GM15510 (cell line): ENCODE results near the gene NDOR1.

Experiments used
- POLR2A ChIP-seq: IDR thresholded peaks from 3 replicates; pipeline ENCODE4 v1.6.1; 2011; ENCODE audit warnings: borderline replicate concordance; ENCODE audit not compliant: insufficient read length; ENCODE audit errors: extremely low read depth

NDOR1 gene

DNA sequence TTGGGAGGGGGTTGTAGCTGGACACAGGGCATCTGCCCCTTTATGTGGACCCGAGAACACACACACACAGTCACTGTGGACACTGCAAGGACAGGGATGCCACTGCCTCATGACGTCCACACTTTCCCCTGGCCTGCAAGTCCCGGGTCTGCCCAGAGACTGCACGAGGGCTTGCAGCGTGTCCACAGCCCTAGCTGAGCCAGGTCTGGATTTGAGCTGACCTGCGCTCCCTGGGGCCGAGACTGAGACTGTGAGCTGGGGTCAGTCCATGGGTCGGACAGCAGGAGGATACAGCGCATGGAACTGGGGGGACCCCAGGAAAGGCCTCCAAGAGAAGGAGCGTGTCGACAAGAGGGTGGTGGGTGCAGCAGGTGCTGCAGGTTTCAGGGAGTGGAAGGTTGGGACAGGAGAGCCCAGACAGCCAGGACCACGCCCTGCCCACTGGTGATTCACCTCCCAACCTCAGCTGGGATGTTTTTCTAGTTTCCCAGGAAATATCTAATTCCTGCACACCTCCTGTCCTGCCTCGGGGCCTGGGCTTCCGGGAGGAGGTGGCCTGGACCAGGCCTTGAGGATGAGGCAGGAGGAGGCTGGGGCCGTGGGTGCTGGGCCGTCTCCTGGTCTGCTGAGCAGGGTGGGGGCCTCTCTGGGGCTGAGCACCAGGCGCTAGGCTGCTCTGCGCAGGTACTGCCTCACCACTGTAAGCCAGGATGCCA lies 21.0 kb downstream of the NDOR1 start:
- TF ChIP-seq POLR2A = no peak

DNA sequence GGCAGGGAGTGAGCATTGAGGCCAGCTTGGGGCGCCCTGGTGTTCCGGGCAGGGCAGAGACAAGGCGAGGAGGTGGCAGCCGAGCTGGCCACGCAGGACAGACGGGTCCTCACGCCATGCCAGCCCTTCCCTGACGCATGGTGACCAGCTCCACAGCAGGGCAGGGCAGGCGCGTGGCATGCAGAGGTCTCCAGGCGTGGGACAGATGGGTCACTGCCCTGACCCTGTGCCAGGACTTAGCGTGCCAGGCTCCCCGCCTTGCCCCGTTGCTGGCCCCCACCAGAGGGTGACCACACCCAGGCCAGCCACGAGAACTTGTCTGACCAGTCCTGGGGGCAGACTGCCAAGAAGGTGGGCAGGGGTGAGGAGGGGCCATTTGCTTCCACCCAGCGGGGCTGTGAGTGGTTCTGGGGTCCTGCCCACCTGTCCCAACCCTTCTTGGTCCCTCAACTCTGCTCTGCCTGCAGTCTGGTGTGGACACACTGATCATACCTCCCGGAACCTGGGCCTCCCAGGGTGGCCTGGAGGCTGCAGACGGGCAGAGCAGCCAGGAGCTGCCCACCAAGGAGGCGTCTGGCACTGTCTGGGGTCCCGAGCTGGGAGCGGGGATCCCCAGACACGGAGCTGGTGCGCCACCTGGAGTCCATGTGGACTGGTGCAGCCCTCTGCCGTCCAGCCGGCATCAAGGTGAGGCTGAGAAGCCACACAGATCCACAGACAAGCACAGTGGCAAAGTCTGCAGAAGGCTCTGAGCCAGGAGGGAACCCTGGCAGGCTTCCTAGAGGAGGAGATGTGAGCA lies 21.8 kb downstream of the NDOR1 start, which contains the start of gene RNF224:
RNF224 (plus strand) TSS at position 449 of the 799 bp plus-strand sequence. CDS start 834 bp downstream, outside the sequence.
- TF ChIP-seq POLR2A = no peak

DNA sequence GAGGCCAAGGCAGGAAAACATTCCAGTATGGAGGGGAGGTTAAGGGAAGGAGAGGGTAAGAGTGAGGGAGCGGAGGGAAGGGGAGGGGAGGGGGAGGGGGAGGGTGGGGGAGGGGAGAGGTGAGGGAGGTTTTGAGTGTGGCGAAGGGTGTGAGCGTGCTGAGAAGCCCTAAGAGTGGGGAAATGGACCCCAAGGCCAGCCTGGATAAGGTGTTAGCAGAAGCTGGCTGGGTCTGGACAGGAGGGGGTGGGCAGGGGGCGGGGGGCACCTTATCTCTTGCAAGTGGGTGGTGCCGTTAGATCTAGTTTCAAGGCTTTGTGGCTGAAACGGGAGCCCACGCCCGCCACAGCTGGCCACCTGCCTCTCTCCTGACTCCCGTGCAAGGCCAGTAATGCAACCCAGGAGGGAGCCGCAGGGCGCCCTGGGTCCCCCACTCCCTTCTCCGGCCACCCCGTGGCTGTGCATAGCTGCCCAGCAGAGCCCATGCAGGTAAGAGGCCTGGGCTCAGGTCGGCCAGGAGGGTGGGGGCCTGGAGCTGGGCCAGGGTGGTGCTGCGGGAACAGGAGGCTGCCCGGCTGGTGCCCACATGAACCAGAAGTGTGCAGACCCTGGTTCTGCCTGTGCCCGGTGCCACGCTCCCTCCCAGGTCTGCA lies 22.5 kb downstream of the NDOR1 start:
- TF ChIP-seq POLR2A = no peak

DNA sequence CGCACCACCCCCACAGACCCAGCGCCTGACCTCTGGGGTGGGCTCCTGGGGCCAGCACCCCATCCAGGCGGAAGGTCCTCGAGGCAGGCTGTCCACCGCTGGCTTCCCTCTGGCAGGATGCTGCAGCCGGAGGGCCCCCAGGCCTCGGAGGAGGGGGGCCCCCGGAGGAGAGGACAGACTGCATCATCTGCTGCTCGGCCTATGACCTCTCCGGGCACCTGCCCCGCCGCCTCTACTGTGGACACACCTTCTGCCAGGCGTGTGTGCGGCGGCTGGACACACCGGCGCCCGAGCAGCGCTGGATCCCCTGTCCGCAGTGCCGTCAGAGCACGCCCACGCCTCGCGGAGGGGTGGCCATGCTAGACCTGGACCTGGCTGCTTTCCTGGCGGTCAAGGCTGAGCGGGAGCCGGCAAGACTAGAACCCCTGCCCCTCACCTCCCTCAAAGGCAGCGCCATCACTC lies 23.0 kb downstream of the NDOR1 start:
- TF ChIP-seq POLR2A = no peak

DNA sequence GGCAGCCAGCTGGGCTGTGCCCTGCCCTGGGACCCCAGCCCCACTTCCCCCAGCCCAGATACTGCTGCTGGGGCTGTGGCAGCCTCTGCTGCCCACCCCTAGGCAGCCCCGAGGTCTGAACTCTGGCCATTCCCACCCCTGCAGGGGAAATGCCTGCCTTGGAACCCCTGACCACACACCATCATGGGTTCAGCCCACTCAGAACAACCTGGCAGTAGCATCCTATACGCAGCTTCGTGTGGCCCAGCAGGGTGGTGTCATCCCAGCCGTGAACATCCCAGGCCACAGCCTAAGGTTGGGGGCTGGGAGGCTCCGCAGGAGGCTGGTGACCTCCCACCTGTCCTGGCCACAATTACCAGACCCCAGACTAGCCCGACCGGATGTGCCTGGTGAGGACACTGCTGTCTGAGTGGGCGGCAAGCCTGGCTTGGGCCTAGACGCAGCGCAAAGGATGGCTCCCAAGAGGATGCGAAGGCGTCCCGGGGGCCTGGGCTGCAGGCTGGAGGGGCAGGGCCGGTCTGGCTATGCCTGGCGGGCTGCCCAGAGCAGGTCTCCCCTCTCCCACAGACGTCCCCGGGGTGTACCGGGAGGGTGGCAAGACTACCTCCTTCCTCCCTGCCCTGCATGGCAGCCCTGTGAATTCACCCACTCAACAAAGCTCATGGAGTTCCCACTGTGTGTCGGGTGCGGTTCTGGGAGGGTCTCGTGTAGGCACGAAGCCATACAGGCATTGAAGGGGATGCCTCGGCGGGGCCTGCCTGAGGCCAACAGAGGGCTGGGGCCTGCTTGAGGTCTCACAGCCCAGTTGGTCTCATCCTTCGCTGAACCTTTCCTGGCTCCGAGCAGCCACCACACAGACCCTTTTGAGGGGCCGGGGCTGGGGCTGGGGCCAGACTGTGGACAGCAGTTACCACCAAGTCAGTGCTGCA lies 23.7 kb downstream of the NDOR1 start:
- no peak for TF ChIP-seq POLR2A

DNA sequence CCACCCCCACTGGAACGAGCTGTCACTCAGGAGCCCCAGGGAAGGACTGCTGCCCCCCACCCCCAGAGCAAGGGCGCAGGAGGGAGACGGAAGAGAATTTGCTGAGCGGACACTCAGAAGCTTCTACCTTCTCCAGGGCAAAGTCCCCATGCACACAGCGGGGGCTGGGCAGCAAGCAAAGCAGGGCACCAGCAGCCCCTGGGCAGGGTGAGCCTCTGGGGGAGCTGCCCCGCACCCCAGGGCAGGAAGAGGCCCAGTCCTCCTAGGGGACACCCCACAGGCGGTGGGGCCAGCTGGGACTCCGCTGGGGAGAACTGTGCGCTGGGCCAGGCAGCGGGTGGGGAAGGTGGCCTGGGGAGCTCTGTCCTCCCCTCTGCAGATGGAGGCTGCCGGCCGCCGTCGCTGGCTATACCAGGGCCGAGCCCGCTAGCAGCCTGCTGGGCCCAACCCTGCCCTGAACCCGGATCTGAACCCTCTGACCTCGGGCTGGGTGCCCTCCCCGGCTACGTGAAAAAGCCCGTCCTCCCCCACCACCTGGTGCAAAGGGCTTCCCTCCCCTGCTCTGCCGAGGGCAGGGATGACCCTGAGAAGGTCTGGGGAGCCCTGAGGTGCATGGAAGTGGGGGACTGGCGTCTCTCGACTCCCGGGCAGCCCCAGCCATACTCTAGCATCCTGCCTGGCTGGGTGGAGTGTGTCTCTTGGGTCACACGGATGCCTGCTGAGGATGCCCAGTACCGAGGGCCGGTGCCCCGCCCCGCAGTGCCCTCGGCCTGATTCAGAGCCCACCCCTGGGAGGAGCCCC lies 24.6 kb downstream of the NDOR1 start:
- no peak for TF ChIP-seq POLR2A

DNA sequence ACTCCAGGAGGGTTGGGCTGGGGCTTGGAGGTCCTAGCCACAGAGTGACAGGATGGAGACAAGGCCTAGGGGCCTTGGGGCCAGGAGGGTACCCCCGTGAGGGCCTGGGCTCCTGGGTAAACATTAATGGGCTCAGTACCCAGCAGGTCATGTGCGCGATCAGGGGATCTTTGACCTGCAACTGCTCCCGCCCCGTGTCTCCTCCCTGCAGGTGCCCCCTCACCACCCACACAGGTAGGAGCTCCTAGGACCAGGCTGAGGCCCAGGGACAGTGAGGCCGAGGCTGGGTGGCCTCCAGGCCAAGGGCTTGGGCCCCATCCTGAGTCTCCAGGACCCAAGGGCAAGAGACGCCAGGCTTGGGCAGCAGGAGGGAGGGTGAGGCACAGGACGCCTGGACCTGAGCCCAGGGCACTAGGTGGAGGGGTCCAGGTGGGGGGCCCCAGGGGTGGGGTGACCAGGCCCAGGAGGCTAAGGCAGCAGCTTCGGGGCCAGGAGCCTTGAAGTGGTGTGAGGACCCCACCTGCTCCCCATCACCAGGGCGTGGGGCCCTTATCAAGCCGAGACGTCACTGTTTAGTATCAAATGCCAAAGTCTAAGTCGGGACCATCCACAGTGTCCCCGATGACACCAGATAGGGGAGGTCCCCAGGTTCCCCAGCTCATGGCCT lies 25.3 kb downstream of the NDOR1 start, which contains the start of gene SLC34A3:
SLC34A3 (plus strand) TSS at position 197 of the 667 bp plus-strand sequence. CDS start 802 bp downstream, outside the sequence.
- TF ChIP-seq POLR2A = no peak

DNA sequence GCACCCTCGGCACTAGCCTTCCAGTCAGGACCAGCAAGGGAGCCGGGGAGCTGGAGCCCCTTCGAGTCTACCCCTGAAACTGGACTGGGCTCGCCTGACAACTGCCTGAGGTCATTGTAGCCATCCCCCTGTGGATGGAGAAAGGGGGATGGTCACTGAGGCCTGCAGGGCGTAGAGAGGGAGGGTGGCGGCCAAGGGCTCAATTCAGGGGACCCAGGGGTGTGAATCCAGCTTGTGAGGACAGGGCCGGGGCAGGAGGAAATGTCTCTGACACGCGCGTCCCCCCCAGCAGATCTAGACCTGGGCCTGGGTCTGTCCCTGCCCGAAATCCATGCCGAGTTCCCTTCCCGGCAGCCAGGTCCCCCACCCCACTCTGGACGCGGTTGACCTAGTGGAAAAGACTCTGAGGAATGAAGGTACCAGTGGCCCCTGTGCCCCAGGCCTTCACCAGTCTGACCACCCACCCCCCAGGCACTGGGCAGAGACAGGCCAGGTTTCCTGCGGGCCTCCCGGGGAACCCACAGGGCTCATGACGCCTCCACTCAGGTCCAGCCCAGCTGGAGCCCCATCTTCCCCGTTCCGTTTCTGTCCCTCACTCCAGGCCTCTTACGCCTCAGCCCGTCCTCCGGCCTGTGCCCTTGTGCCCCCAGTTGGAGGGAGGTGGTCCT lies 26.0 kb downstream of the NDOR1 start:
- TF ChIP-seq POLR2A = no peak

DNA sequence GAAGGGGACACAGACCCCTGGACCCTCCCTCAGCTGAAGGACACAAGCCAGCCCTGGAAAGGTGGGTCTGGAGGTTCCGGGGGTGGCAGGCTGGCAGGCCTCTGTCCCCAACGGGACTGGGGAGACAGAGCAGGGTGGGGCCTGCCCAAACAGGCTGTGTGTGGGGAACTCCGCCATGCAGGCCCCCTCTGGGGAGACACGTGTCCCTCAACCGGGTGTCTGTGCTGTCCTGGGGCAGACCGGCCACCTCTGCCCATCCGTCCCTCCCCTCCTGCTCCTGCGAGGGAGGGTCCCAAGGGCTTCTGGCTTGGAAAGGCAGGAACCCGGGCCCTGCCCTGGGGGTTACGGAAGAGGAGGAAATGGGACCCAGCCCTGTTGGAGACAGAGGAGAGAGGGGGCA lies 26.6 kb downstream of the NDOR1 start:
- no peak for TF ChIP-seq POLR2A

DNA sequence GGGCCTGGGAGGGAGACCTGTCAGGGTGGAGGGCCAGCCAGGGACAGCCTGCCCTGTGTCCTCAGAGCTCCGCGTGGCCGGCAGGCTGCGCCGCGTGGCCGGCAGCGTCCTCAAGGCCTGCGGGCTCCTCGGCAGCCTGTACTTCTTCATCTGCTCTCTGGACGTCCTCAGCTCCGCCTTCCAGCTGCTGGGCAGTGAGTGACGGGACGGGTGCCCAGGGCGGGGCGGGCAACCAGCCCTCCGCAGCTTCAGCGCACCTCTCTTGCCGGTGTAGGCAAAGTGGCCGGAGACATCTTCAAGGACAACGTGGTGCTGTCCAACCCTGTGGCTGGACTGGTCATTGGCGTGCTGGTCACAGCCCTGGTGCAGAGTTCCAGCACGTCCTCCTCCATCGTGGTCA lies 27.0 kb downstream of the NDOR1 start:
- TF ChIP-seq POLR2A = no peak

DNA sequence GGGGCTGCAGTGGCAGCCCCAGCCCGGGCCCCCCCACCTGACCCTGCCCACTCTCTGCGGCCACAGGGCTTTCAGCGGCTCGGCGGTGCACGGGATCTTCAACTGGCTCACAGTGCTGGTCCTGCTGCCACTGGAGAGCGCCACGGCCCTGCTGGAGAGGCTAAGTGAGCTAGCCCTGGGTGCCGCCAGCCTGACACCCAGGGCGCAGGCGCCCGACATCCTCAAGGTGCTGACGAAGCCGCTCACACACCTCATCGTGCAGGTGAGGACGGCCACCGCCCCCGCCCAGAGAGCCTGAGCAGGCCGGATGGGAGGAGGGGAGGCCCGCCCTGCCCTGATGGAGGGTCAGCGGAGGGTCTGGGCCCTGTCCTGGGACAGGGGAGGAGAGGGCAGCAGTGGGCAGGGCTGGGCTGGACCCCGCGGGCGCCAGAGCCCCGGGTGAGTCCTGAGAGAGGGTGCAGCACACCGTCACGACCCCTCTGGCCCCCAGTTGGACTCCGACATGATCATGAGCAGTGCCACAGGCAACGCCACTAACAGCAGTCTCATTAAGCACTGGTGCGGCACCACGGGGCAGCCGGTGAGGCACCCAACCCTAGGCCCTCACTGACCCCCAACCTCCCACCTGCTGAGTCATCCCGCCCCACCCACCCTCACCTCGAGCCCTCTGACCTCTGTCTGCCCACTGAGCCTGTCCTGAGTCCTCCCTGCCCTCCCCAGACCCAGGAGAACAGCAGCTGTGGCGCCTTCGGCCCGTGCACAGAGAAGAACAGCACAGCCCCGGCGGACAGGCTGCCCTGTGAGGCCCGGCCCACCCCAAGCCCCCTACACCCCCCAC lies 27.9 kb downstream of the NDOR1 start:
- TF ChIP-seq POLR2A = no peak
